LNCaP clone FGC (cell line): ENCODE data around the gene MIA2.

ENCODE experiments used
- DNase-seq: peaks from one replicate; pipeline ENCODE4 v3.0.0-alpha.2; 2011; ENCODE audit warnings: low read depth
- H3K4me3 ChIP-seq: 2 replicates; pipeline ENCODE4 v1.5.1; 2011; ENCODE audit warnings: mild to moderate bottlenecking, low read depth, low read length, control low read depth
- CTCF ChIP-seq: IDR thresholded peaks from 2 replicates; pipeline ENCODE4 v1.5.1; 2012; ENCODE audit warnings: mild to moderate bottlenecking; ENCODE audit not compliant: control insufficient read depth, insufficient read depth; ENCODE audit errors: extremely low read depth

The MIA2 gene

DNA sequence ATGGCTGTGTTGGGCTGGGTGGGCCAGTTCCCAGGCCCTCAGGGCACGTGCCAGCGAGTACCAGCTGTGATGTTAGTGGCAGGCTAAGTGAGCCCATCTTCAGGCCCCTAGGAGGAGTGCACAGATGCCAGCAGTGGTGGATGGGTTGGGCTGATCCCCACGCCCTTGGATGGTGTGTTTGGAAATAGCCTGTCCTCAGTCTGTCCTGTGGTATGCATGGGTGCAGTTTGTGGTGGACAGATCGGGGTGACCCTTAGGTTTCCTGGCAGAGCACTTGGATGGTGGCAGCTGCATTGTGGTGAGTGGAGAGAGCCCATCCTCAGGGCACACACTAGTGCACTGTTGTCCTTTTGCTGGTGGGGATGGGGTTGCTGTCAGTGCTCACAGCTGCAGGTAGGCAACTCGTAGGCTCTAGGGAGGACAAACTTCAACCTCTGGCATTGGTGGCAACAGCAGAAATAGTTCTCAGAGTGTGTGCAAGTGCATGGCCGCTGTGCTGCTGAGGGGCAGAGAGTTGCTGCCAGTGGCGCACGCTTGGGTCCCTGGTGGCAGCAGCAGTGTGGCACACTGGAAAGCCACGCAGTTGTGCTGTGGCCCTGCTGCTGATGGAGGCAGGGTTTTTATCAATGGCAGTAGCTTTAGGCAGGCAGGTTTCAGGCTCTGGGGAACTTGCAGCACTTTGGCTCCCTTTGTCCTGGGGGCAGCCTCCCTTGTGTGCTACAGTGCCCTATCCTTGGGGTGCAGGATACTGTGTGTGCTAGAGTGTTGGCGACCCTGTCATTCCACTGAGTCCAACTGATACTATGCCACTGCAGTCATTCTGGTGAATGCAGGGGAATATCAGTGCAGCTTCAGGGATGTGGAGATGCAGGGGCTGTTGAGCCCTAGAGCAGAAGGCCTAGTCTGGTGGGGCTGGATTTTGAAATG lies 133.0 kb downstream of the MIA2 start:
- no peak for DNase-seq
- H3K4me3 ChIP-seq = no peak overlapping the region

DNA sequence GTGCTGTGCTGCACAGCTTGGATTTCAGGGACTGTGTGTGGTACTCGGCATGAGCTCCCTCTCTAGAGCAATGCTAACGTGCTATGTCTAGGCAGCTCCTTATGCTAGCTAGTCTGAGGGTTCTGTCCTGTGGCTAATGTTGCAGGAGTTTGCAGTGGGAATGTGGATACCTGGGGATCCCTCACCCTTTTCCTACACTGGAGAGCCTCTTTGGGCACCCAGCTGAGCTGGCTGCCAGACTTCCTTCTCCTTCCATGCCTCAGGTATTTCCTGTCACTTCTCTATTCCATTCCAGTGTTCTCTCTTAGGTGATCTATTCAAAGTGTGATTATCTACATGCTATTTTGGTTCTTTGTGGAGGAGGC lies 133.7 kb downstream of the MIA2 start:
- DNase-seq = no peak
- no peak overlapping the region for H3K4me3 ChIP-seq
- no peak for TF ChIP-seq CTCF

More for the DNA sequence above, 133.0 kb downstream of the MIA2 start:
- TF ChIP-seq CTCF = no peak

DNA sequence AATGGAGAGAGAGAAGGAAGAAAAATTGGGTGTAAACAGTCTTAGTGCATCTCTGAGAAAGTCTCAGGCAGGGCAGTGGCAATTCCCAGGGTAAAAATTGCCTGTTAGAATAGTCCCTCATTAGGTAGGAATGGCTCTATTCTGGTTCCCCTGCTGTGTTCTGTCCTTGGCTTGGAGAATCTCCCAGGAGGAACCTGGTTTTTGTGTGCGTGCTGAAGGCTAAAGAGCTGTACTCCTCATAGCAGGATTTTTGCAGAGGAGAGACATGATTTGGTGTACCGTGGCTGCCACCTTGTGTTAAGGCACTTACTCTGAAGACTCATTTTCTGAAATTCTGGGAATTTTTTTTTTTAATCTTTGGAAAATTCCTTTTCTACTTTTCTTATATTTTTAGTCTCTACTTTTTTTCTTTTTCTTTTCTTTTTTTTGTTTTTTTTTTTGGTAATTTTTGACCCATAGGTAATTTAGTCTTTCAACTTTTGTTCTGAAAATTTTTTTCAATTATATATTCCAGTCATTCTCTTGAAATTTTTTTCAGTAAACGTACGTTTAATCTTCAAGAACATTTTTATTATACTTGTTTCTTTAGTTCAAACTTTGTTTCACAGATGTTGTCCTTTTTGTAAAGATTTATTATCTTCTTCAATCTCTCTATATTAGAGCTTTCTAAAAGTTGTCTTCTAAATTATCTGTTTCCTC lies 134.7 kb downstream of the MIA2 start:
- peak; percentile 56 for DNase-seq
- no peak overlapping the region for H3K4me3 ChIP-seq
- TF ChIP-seq CTCF = peak; percentile 69

DNA sequence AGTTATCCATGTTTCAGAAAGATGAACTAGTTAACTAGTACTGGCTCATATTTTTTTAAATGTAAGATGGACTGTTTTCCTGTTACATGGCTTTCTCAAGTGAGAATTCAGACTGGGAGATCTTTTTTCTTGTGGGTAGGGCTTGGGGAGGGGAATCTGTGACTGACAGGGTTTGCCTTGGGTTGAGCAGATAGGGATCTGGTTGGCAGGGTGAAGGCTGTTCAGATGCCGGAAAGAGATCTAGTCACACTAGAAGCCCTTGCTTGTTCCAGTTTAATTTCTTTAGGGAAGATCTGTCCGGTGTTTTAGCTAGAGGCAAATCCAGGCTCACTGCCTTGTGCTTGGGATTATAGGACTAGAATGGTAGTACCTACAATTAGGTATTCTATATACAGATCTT lies 135.3 kb downstream of the MIA2 start:
- no peak for TF ChIP-seq CTCF

GRCh38 chr14:39370415-39370814 lies 136.7 kb downstream of the MIA2 start:
- H3K4me3 ChIP-seq = no peak overlapping the region
- DNase-seq = no peak
- no peak for TF ChIP-seq CTCF

More for the DNA sequence above, 135.3 kb downstream of the MIA2 start:
- DNase-seq = no peak
- no peak overlapping the region for H3K4me3 ChIP-seq

DNA sequence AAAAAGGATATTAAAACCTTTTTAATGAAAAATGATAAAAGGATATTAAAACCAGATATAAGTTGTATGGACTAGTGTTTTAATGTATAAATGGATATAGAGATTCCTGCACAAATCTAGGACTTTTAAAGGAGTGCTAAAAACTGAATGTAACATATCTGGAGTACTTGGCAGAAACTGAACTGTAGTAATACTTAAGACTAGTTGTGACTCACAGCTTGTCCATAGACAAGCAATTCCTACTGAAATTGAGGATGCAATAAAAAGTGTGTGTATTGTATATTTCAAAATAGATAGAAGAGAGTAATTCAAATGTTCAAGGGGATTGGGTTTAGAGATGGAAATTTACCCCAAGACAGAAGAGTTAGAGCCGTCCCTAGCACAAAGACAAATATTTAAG lies 138.9 kb downstream of the MIA2 start:
- no peak for TF ChIP-seq CTCF
- no peak for DNase-seq
- H3K4me3 ChIP-seq = no peak overlapping the region
